Measurements from ENCODE around the gene C3orf49.

- TF ChIP-seq CTCF (IDR thresholded peaks at IDR 0.05) (no peak), MAX (IDR thresholded peaks at IDR 0.05; ENCODE audit: low read depth) (no peak), ZBTB33 (IDR thresholded peaks at IDR 0.05; ENCODE audit: borderline replicate concordance, low read depth) (no peak), EZH2phosphoT487 (IDR thresholded peaks at IDR 0.05; ENCODE audit: borderline replicate concordance, low read depth) (no peak), RXRA (IDR thresholded peaks at IDR 0.05; ENCODE audit: borderline replicate concordance, low read depth) (no peak), GATA2 (CRISPR knock-in tag; IDR thresholded peaks at IDR 0.05) (no peak), RAD21 (IDR thresholded peaks at IDR 0.05; ENCODE audit: low read length) (no peak)
These were observed 59.4 kb downstream of the C3orf49 start for GRCh38 chr3:63878394-63879060.

Measured in SK-N-SH (cell line).